GM21825 (cell line): Measurements from ENCODE around the gene CEACAM4.
"Not testable (repeated sequence)": the region's sequence is repeated elsewhere in the genome, so short reads cannot be mapped to it uniquely, and the experiment has no call there.

Experiments
- ATAC-seq: cut with Tn5 transposase; IDR thresholded peaks from one replicate; pipeline ENCODE4 v1.9.1; 2021; ENCODE audit warnings: mild to moderate bottlenecking, moderate library complexity; ENCODE audit not compliant: unreplicated experiment

Gene CEACAM4

GRCh38 chr19:41586064-41586463, 40.8 kb downstream of the CEACAM4 start:
- no peak for ATAC-seq

GRCh38 chr19:41584931-41585330, 41.9 kb downstream of the CEACAM4 start:
- ATAC-seq: no peak

GRCh38 chr19:41584260-41584810, 42.5 kb downstream of the CEACAM4 start:
- ATAC-seq: no peak

GRCh38 chr19:41582577-41583182, 44.2 kb downstream of the CEACAM4 start:
- ATAC-seq: not testable (repeated sequence)

DNA sequence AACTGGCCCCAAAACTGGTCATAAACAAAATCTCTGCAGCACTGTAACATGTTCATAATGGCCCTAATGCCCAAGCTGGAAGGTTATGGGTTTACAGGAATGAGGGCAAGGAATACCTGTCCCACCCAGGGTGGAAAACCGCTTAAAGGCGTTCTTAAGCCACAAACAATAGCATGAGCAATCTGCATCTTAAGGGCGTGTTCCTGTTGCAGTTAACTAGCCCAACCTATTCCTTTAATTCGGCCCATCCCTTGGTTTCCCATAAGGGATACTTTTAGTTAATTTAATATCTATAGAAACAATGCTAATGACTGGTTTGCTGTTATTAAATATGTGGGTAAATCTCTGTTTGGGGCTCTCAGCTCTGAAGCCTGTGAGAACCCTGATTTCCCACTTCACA, 45.8 kb downstream of the CEACAM4 start:
- ATAC-seq: not testable (repeated sequence)

DNA sequence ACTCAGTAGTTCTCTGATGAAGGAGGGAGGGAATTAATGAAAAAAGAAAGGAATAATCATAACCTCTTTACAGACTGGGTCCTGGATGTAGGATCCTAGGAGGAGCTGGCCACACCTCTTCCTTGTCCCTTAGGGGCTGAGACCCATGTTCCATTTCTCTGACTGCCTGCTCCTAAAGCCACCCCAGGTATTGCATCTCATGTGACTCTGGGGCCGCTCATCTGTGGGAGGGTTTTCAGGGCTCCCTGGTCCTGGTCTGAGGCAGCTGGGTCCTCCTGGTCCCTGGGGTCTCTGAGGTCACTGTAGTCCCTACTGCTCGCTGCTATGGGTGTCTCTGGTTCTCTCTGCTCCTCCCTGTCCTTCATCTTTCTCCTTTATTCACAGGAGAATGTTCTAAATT, 48.0 kb downstream of the CEACAM4 start:
- no peak for ATAC-seq

- no peak for ATAC-seq
Observed at GRCh38 chr19:41577833-41578232, 49.0 kb downstream of the CEACAM4 start.

- no peak for ATAC-seq
Observed at GRCh38 chr19:41577144-41577830, 49.6 kb downstream of the CEACAM4 start.

DNA sequence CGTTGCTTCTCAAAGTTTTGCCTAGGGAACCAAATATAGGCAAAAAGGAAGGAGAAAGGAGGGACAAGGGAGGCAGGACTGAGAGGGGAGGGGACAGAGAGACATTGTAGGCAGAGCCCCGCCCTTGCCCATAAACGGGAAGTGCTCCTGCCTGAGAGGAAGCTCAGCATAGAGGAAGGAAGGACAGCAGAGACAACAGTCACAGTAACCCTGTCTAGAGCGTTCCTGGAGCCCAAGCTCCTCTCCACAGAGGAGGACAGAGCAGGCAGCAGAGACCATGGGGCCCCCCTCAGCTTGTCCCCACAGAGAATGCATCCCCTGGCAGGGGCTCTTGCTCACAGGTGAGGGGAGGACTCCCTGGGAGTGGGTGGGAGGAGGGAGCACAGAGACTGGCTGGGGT, 50.9 kb downstream of the CEACAM4 start, which contains the start of gene CEACAM21:
Gene CEACAM21 (plus strand): TSS at position 169 of the 400 bp plus-strand sequence. CDS start 109 bp downstream, at position 278.
- no peak for ATAC-seq

DNA sequence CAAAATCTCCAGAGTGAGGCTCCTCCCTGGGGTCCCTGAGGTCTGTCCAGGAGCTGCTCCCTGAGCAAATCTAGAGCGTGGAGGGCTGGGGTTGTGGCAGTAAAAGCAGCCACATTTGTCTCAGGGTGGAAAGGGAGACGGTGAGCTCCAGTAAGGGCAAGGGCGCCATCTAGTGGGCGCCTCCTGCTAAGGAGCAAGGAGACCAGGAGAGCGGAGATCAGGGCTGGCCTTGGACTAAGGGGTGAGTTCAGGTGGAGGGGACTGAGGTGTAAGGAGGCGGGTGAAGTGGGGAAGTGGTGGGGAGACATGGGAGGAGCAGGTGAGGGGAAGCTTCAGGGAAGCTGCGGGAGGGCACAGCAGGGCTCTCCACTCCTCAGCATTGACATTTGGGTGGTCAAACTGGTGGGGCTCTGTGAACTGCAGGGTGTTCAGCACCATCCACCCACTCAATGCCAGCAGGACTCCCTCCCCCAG, 56.2 kb downstream of the CEACAM4 start:
- ATAC-seq: no peak

DNA sequence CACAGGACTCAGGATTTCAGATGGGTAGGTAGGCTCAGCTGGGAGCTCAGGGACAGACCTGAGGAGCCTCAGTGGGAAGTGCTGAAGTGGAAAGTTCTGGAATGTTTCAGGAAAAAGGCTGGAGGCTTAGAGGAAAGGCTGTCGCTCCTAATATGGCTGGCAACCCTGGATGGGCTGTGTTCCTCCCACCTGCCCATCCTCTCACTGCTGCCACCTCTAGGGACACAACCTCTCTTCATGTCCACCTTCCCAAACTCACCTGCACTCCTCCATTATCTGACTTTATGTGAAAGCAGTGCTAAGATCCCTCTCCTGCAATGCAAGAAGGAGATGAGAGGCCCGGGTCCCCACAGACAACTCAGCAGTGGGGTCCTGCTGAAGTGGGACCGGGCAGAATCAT, 56.7 kb downstream of the CEACAM4 start:
- ATAC-seq: no peak

- ATAC-seq: no peak
Observed at GRCh38 chr19:41569481-41570150, 57.3 kb downstream of the CEACAM4 start.
